Sigmoid colon (tissue), 4 donors: ENCODE measurements around the gene TANGO2.

Experiments used
- POLR2A ChIP-seq, 2 donors: fragments of 450-650 bp; IDR thresholded peaks; one replicate each; pipeline ENCODE4 v1.6.1; 2016; ENCODE audit warnings: antibody characterized with exemption in 2 of 2, mild to moderate bottlenecking in 2 of 2, moderate library complexity in 2 of 2
- POLR2AphosphoS5 ChIP-seq, 4 donors: sonication (generic); formaldehyde crosslinking; IDR thresholded peaks; one replicate each; pipeline ENCODE4 v1.6.1; 2017; ENCODE audit warnings: antibody characterized with exemption in 4 of 4
- TF ChIP-seq, protein P1 (sequence below), 4 experiments: fragments of 450-650 bp in 3 of 4; fragments of 200-600 bp in 1 of 4; IDR thresholded peaks; one replicate each; pipeline ENCODE4 v1.5.1; 2016 to 2019; ENCODE audit warnings: antibody characterized with exemption in 4 of 4, mild to moderate bottlenecking in 3 of 4, moderate library complexity in 2 of 4

DNA sequence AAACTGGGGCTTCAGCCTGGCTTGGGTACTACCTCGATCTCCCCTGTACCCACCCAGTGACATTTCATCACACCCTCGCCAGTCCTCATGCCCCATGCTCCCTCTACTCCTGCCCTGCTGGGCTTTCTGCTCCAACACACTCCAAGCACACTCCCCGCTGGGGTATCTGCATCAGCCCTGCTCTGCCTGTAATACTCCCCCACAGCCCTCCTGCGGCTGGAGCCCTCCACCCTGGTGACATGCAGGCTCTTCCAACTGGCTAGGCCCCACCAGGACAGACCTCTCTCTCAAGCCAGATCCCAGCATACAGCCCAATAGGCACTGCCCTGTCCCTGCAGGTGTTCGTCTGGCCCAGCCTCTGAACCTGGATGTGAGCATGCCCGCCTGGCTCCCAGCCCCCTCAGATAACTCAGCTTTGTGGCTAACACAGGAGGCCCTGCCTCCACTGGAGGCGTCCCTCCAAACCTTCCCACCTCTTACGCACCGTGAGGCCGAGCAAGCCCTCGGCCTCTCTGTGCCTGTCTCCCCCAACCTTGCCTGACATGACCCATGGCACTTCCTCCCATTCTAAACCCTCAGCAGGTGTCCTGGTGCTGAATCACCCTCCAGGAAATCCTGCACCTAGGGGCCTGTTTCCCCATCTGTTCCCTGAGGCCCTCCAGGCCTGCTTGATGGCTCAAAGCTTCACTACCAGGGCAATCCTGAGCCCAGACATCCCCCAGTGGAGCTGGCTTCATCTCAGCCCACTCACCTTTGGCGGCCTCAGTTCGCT, 45.8 kb upstream of the TANGO2 start:
- TF ChIP-seq, protein P1, sequence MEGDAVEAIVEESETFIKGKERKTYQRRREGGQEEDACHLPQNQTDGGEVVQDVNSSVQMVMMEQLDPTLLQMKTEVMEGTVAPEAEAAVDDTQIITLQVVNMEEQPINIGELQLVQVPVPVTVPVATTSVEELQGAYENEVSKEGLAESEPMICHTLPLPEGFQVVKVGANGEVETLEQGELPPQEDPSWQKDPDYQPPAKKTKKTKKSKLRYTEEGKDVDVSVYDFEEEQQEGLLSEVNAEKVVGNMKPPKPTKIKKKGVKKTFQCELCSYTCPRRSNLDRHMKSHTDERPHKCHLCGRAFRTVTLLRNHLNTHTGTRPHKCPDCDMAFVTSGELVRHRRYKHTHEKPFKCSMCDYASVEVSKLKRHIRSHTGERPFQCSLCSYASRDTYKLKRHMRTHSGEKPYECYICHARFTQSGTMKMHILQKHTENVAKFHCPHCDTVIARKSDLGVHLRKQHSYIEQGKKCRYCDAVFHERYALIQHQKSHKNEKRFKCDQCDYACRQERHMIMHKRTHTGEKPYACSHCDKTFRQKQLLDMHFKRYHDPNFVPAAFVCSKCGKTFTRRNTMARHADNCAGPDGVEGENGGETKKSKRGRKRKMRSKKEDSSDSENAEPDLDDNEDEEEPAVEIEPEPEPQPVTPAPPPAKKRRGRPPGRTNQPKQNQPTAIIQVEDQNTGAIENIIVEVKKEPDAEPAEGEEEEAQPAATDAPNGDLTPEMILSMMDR (IDR thresholded peaks at IDR 0.05) = no peak
- TF ChIP-seq POLR2A (IDR thresholded peaks at IDR 0.05) (no peak), POLR2AphosphoS5 (IDR thresholded peaks at IDR 0.05) (no peak)
